ENCODE data around the gene MARVELD3.
"Not testable (repeated sequence)": the region's sequence is repeated elsewhere in the genome, so short reads cannot be mapped to it uniquely, and the experiment has no call there.

- TF ChIP-seq, protein P1, sequence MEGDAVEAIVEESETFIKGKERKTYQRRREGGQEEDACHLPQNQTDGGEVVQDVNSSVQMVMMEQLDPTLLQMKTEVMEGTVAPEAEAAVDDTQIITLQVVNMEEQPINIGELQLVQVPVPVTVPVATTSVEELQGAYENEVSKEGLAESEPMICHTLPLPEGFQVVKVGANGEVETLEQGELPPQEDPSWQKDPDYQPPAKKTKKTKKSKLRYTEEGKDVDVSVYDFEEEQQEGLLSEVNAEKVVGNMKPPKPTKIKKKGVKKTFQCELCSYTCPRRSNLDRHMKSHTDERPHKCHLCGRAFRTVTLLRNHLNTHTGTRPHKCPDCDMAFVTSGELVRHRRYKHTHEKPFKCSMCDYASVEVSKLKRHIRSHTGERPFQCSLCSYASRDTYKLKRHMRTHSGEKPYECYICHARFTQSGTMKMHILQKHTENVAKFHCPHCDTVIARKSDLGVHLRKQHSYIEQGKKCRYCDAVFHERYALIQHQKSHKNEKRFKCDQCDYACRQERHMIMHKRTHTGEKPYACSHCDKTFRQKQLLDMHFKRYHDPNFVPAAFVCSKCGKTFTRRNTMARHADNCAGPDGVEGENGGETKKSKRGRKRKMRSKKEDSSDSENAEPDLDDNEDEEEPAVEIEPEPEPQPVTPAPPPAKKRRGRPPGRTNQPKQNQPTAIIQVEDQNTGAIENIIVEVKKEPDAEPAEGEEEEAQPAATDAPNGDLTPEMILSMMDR (IDR thresholded peaks at IDR 0.05; ENCODE audit: poor library complexity): not testable (repeated sequence)
- not testable (repeated sequence) for TF ChIP-seq EZH2 (IDR thresholded peaks at IDR 0.05; ENCODE audit: borderline replicate concordance)
Measured at GRCh38 chr16:71582553-71582848, 43.5 kb upstream of the MARVELD3 start.
